ENCODE measurements around the gene MOGAT3.
"Not testable (repeated sequence)": the region's sequence is repeated elsewhere in the genome, so short reads cannot be mapped to it uniquely, and the experiment has no call there.

The MOGAT3 gene

DNA sequence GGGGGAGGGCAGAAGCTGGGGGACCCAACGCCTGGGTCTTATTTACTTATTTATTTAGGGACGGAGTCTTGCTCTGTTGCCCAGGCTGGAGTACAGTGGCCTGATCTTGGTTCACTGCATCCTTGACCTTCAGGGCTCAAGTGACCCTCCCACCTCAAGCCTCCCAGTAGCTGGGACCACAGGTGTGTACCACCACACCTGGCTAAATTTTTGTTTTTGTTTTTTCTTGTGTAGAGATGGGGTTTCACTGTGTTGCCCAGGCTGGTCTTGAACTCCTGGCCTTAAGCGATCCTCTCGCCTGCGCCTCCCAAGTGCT, 1.7 kb upstream of the MOGAT3 start:
- H3K36me3 ChIP-seq (ENCODE audit: insufficient read depth, low read length): no peaks in the 10 kb centered on the region
- H3K27me3 ChIP-seq (ENCODE audit: insufficient read depth, low read length): no peaks in the 10 kb centered on the region; the same call in 1 of the 2 replicates
- H3F3A ChIP-seq (ENCODE audit: insufficient read depth, low read length): no peaks in the 10 kb centered on the region
- H2AFZ ChIP-seq (ENCODE audit: low read length): no peak overlapping the region
- H3K9me2 ChIP-seq (ENCODE audit: low read depth, low read length): no peaks in the 10 kb centered on the region
- peaks cover 10% of the 10 kb centered on the region for H3K4me1 ChIP-seq (ENCODE audit: insufficient read depth, low read length, severe bottlenecking)
- H3K9ac ChIP-seq (ENCODE audit: low read length): no peak overlapping the region
- no peak overlapping the region for H3K27ac ChIP-seq (ENCODE audit: low read depth, low read length, poor library complexity, severe bottlenecking)
- TF ChIP-seq, protein P1, sequence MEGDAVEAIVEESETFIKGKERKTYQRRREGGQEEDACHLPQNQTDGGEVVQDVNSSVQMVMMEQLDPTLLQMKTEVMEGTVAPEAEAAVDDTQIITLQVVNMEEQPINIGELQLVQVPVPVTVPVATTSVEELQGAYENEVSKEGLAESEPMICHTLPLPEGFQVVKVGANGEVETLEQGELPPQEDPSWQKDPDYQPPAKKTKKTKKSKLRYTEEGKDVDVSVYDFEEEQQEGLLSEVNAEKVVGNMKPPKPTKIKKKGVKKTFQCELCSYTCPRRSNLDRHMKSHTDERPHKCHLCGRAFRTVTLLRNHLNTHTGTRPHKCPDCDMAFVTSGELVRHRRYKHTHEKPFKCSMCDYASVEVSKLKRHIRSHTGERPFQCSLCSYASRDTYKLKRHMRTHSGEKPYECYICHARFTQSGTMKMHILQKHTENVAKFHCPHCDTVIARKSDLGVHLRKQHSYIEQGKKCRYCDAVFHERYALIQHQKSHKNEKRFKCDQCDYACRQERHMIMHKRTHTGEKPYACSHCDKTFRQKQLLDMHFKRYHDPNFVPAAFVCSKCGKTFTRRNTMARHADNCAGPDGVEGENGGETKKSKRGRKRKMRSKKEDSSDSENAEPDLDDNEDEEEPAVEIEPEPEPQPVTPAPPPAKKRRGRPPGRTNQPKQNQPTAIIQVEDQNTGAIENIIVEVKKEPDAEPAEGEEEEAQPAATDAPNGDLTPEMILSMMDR (IDR thresholded peaks at IDR 0.05; ENCODE audit: low read length): no peak
- TF ChIP-seq EZH2 (IDR thresholded peaks at IDR 0.05; ENCODE audit: borderline replicate concordance, low read length): no peak
- no peaks in the 10 kb centered on the region for H3K79me2 ChIP-seq (ENCODE audit: insufficient read depth, low read length)
- H3K4me2 ChIP-seq (ENCODE audit: low read length): no peak overlapping the region
- H3K4me3 ChIP-seq (ENCODE audit: low read depth, low read length, poor library complexity, severe bottlenecking): no peak overlapping the region
- no peaks in the 10 kb centered on the region for H4K20me1 ChIP-seq (ENCODE audit: insufficient read depth, low read length)
- H3K9me3 ChIP-seq (ENCODE audit: low read length): no peaks in the 10 kb centered on the region

DNA sequence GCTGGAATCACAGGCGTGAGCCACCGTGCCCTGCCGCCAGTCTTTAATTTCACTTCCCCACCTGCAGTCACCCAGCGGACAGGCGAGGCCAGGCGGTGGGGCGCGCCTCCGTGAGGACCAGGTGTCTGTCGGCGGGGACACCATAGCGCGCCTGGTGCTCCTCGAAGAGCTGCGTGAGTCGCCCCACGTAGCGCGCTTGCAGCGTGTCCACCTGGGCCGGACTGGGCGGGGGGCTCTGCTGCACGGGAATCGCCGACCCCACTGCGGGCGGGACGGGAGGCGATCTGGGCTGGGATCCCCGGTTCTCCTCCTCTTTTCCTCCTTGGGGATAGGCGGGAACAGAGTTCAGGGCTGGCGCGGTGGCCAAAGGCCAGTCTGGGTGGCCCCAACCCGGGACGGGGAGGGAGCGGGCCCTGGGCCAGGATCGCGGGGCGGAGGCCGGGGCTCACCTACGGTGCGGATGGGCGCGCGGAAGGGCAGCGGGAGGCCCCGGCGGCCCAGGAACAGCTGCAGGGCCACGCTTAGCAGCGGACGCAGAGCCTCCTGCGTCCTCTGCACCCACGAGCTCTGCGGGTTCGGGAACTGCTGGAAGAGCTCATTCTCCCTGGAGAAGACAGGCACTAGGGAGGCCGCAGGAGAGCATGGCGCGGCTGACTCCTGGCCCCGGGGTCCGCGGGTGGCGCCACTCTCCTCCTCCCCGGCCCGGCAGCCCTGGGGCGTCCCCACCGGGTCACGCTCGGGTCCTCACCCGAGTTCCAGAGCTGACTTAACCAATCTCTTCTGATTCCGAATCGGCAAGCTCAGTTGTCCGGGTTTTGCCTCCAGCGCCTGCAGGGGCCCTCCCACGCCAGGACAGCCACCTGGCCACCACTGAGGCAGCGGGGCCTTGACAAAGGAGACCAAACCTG, 1.1 kb upstream of the MOGAT3 start:
- no peaks in the 10 kb centered on the region; the same call in 1 of the 2 replicates for H3K27me3 ChIP-seq (ENCODE audit: insufficient read depth, low read length)
- H3K9me3 ChIP-seq (ENCODE audit: low read length): no peaks in the 10 kb centered on the region
- no peaks in the 10 kb centered on the region for H3K36me3 ChIP-seq (ENCODE audit: insufficient read depth, low read length)
- no peaks in the 10 kb centered on the region for H3K79me2 ChIP-seq (ENCODE audit: insufficient read depth, low read length)
- no peak overlapping the region for H3K27ac ChIP-seq (ENCODE audit: low read depth, low read length, poor library complexity, severe bottlenecking)
- H3F3A ChIP-seq (ENCODE audit: insufficient read depth, low read length): no peaks in the 10 kb centered on the region
- peaks cover 10% of the 10 kb centered on the region for H3K4me1 ChIP-seq (ENCODE audit: insufficient read depth, low read length, severe bottlenecking)
- no peak overlapping the region for H3K9ac ChIP-seq (ENCODE audit: low read length)
- H3K9me2 ChIP-seq (ENCODE audit: low read depth, low read length): no peaks in the 10 kb centered on the region
- H3K4me2 ChIP-seq (ENCODE audit: low read length): no peak overlapping the region
- TF ChIP-seq, protein P1 (IDR thresholded peaks at IDR 0.05; ENCODE audit: low read length): no peak
- TF ChIP-seq EZH2 (IDR thresholded peaks at IDR 0.05; ENCODE audit: borderline replicate concordance, low read length): no peak
- no peak overlapping the region for H3K4me3 ChIP-seq (ENCODE audit: low read depth, low read length, poor library complexity, severe bottlenecking)
- no peaks in the 10 kb centered on the region for H4K20me1 ChIP-seq (ENCODE audit: insufficient read depth, low read length)
- no peak overlapping the region for H2AFZ ChIP-seq (ENCODE audit: low read length)

DNA sequence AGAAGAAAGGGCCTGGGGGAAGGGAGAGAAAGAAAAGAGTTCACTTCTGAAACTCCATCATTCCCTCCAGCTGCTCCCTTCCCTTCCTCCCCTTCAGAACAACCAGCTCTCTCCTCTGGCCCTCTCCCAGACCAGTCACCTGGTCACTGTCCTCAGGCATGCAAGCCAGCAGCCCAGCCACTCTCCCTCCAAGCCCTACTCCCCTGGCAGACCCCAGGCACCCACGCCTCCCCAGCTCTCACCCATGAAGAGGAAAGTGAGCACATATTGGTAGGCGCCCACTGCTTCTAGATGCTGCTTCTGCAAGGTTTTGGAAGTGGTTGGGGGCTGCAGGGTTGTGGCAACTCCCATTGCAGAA, 353 bp downstream of the MOGAT3 start:
- no peak for TF ChIP-seq EZH2 (IDR thresholded peaks at IDR 0.05; ENCODE audit: borderline replicate concordance, low read length)
- TF ChIP-seq, protein P1 (IDR thresholded peaks at IDR 0.05; ENCODE audit: low read length): no peak
- Histone ChIP-seq H2AFZ (ENCODE audit: low read length) (no peak overlapping the region), H3K27me3 (ENCODE audit: insufficient read depth, low read length) (no peaks in the 10 kb centered on the region), H3K9me3 (ENCODE audit: low read length) (no peaks in the 10 kb centered on the region), H3K9ac (ENCODE audit: low read length) (no peak overlapping the region), H4K20me1 (ENCODE audit: insufficient read depth, low read length) (no peaks in the 10 kb centered on the region), H3K4me2 (ENCODE audit: low read length) (no peak overlapping the region), H3K4me3 (ENCODE audit: low read depth, low read length, poor library complexity, severe bottlenecking) (no peak overlapping the region), H3K27ac (ENCODE audit: low read depth, low read length, poor library complexity, severe bottlenecking) (no peak overlapping the region), H3K79me2 (ENCODE audit: insufficient read depth, low read length) (no peaks in the 10 kb centered on the region), H3K4me1 (ENCODE audit: insufficient read depth, low read length, severe bottlenecking) (peaks cover 10% of the 10 kb centered on the region), H3F3A (ENCODE audit: insufficient read depth, low read length) (no peaks in the 10 kb centered on the region), H3K36me3 (ENCODE audit: insufficient read depth, low read length) (no peaks in the 10 kb centered on the region), H3K9me2 (ENCODE audit: low read depth, low read length) (no peaks in the 10 kb centered on the region)

- H4K20me1 ChIP-seq (ENCODE audit: insufficient read depth, low read length): not testable (repeated sequence)
These were observed 1.3 kb downstream of the MOGAT3 start for GRCh38 chr7:101199522-101199921.

More at GRCh38 chr7:101199522-101199921, 1.3 kb downstream of the MOGAT3 start:
- not testable (repeated sequence) for H3K36me3 ChIP-seq (ENCODE audit: insufficient read depth, low read length); H3K9me2 ChIP-seq (ENCODE audit: low read depth, low read length); H3K27me3 ChIP-seq (ENCODE audit: insufficient read depth, low read length); H3K4me3 ChIP-seq (ENCODE audit: low read depth, low read length, poor library complexity, severe bottlenecking); H3K4me2 ChIP-seq (ENCODE audit: low read length); H3K79me2 ChIP-seq (ENCODE audit: insufficient read depth, low read length); H3K9ac ChIP-seq (ENCODE audit: low read length); H3K27ac ChIP-seq (ENCODE audit: low read depth, low read length, poor library complexity, severe bottlenecking); H3F3A ChIP-seq (ENCODE audit: insufficient read depth, low read length); H2AFZ ChIP-seq (ENCODE audit: low read length); H3K9me3 ChIP-seq (ENCODE audit: low read length)
- peaks cover 10% of the 10 kb centered on the region for H3K4me1 ChIP-seq (ENCODE audit: insufficient read depth, low read length, severe bottlenecking)

Measured in OCI-LY1 (cell line).